IPS DF 6.9 (cell line): ENCODE measurements around the gene SUPV3L1.

Source experiments
- DNase-seq: peaks from one replicate; pipeline ENCODE4 v3.0.0-alpha.2; 2013; ENCODE audit warnings: low read depth, low spot score
- H3K27ac ChIP-seq: one replicate; pipeline ENCODE4 v1.5.1; 2013; ENCODE audit warnings: low read length, control low read depth
- H3K27me3 ChIP-seq: 2 replicates; pipeline ENCODE4 v1.6.1; 2013; ENCODE audit warnings: mild to moderate bottlenecking, low read length; ENCODE audit not compliant: control insufficient read depth, insufficient read depth
- H3K36me3 ChIP-seq: 2 replicates; pipeline ENCODE4 v1.6.1; 2013; ENCODE audit warnings: low read length; ENCODE audit not compliant: control insufficient read depth, insufficient read depth
- H3K4me1 ChIP-seq: 2 replicates; pipeline ENCODE4 v1.6.1; 2013; ENCODE audit warnings: low read length; ENCODE audit not compliant: control insufficient read depth, insufficient read depth
- H3K4me3 ChIP-seq: 2 replicates; pipeline ENCODE4 v1.5.1; 2013; ENCODE audit warnings: mild to moderate bottlenecking, low read length
- H3K9me3 ChIP-seq: 2 replicates; pipeline ENCODE4 v1.6.1; 2013; ENCODE audit warnings: low read length, inconsistent platforms; ENCODE audit not compliant: control insufficient read depth, insufficient read depth
- WGBS: extraction: QIAGEN DNeasy Blood & Tissue Kit; methylation state at CpG from one replicate; pipeline ENCODE4 v1.1.7; 2013; ENCODE audit warnings: mixed read lengths, missing lambda C conversion rate; ENCODE audit not compliant: insufficient read length, insufficient coverage; 5-methylcytosine and 5-hydroxymethylcytosine counted together

SUPV3L1 gene

GRCh38 chr10:69201045-69201444, 21.0 kb downstream of the SUPV3L1 start:
- Histone ChIP-seq H3K27me3 (no peaks in the 10 kb centered on the region), H3K4me1 (no peaks in the 10 kb centered on the region), H3K27ac (no peak overlapping the region), H3K36me3 (peaks cover 3% of the 10 kb centered on the region; the same call in 1 of the 2 replicates), H3K4me3 (no peak overlapping the region), H3K9me3 (no peaks in the 10 kb centered on the region)
- no peak for DNase-seq
- WGBS = no CpG with 5 or more reads among the region's 2 CpGs

DNA sequence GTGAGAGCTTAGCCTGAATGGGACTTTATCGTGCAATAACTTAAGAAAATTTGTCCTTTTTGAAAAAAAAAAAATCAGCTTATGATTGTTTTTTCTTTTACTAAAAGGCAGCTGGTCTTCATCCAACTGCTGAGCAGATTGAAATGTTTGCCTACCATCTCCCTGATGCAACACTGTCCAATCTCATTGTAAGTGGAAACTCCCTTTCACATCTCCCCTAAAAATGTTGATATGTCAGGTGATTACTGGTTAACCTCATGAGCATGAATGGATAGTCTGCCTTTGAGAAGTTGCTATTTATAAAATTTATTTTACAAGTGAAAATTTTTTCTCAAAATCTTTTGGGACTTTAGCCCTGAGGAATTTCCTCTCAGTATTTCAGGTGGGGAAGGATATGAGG, 22.3 kb downstream of the SUPV3L1 start:
- no peaks in the 10 kb centered on the region for H3K27me3 ChIP-seq
- no peak for DNase-seq
- peaks cover 3% of the 10 kb centered on the region; the same call in 1 of the 2 replicates for H3K36me3 ChIP-seq
- H3K4me1 ChIP-seq = no peaks in the 10 kb centered on the region
- no peaks in the 10 kb centered on the region for H3K9me3 ChIP-seq
- no CpG with 5 or more reads among the region's 1 CpG for WGBS
- no peak overlapping the region for H3K27ac ChIP-seq
- no peak overlapping the region for H3K4me3 ChIP-seq

DNA sequence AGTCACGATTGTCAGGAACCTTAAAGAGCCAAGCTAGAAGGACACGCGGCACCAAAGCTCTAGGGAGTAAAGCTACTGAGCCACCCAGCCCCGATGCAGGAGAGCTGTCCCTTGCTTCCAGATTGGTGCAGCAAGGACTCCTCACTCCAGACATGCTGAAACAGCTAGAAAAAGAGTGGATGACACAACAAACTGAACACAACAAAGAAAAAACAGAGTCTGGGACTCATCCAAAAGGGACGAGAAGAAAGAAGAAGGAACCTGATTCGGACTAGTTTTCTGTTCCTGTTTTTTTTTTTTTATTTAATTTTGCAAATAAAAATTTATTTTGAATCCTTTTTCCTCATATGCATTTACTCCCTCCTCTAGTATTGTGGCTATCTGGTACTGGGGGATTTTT, 28.7 kb downstream of the SUPV3L1 start:
- DNase-seq = no peak
- Histone ChIP-seq H3K4me1 (no peaks in the 10 kb centered on the region), H3K4me3 (no peak overlapping the region), H3K27ac (no peak overlapping the region), H3K9me3 (no peaks in the 10 kb centered on the region), H3K27me3 (no peaks in the 10 kb centered on the region), H3K36me3 (peaks cover 4% of the 10 kb centered on the region; the same call in 1 of the 2 replicates)
- no CpG with 5 or more reads among the region's 6 CpGs for WGBS

DNA sequence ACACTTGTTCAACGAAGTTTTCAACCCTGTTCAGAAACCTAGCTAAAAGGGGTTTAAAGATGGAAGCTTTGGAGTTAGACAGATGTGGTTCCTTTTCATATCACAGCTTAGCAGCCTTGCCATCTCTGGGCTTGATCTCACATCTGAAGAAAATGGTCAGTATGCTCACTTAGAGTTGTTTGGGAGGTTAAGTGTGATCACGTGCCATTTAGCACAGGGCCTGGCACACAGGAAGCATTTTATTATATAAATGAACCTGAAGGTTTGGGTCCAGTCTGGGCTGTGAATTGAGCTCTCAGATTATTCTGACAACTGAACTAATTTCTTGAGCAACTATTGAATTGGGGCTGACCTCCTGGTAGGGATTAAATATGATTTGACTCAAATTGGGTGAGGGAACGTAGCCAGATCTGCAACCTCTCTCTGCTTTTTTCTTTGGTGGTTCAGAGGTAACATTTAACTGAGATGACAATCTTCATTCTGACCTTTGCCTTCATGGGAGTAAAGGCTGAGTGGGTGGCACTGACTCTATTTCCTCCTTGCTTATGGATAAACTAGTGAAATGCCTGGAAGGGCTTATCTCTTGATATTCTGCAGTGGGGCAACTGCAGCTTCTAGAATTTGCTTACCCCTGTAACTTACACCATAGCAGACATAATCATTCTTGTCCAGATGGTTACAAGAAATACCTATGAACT, 29.9 kb downstream of the SUPV3L1 start:
- Histone ChIP-seq H3K4me3 (no peak overlapping the region), H3K36me3 (peaks cover 4% of the 10 kb centered on the region; the same call in 1 of the 2 replicates), H3K9me3 (no peaks in the 10 kb centered on the region), H3K4me1 (no peaks in the 10 kb centered on the region), H3K27ac (no peak overlapping the region), H3K27me3 (no peaks in the 10 kb centered on the region)
- DNase-seq = no peak
- no CpG with 5 or more reads among the region's 3 CpGs for WGBS

- no CpG with 5 or more reads among the region's 2 CpGs for WGBS
- H3K4me3 ChIP-seq = no peak overlapping the region
- H3K27me3 ChIP-seq = no peaks in the 10 kb centered on the region
- DNase-seq = no peak
- no peaks in the 10 kb centered on the region for H3K4me1 ChIP-seq
- H3K27ac ChIP-seq = no peak overlapping the region
- H3K36me3 ChIP-seq = peaks cover 4% of the 10 kb centered on the region; the same call in 1 of the 2 replicates
- no peaks in the 10 kb centered on the region for H3K9me3 ChIP-seq
Observed at GRCh38 chr10:69211104-69211503, 31.1 kb downstream of the SUPV3L1 start.

- WGBS = no CpG with 5 or more reads among the region's 3 CpGs
- H3K4me1 ChIP-seq = no peaks in the 10 kb centered on the region
- DNase-seq = no peak
- H3K36me3 ChIP-seq = peaks cover 4% of the 10 kb centered on the region; the same call in 1 of the 2 replicates
- no peak overlapping the region for H3K4me3 ChIP-seq
- H3K9me3 ChIP-seq = no peaks in the 10 kb centered on the region
- no peaks in the 10 kb centered on the region for H3K27me3 ChIP-seq
- H3K27ac ChIP-seq = no peak overlapping the region
Observed at GRCh38 chr10:69211524-69211923, 31.5 kb downstream of the SUPV3L1 start.

DNA sequence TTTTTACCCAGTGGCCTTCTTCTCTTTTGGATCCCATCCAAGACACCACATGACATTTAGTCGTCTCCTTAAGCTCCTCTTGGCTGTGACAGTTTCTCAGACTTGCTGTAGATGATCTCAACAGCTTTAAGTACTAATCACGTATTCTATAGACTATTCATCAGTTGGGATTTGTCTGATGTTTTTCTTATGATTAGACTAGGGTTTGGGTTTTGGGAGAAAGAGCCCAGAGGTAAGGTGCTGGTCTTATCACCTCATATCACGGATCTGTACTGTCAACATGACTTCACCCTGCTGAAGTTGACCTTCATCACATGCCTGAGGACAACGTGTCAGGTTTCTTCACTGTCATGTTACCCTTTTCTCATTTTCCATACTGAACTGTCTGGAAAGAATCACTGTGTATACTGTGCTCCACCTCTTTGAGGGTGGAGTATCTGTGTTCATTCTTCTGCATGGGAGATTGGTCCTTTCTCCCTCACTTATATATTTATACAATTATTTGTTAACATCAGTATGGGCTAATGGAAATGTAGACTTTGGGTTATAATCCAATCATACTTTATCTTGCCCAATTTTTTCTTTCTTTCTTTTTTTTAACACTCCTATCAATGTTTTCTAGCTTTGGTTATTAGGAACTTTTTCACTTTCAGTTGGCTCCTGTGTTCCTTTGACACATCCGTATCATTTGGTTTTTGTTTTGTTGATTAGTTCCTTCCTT, 33.7 kb downstream of the SUPV3L1 start:
- H3K4me3 ChIP-seq = no peak overlapping the region
- WGBS = no CpG with 5 or more reads among the region's 5 CpGs
- no peaks in the 10 kb centered on the region for H3K9me3 ChIP-seq
- no peaks in the 10 kb centered on the region for H3K27me3 ChIP-seq
- H3K4me1 ChIP-seq = no peaks in the 10 kb centered on the region
- DNase-seq = no peak
- no peak overlapping the region for H3K27ac ChIP-seq
- H3K36me3 ChIP-seq = no peaks in the 10 kb centered on the region

DNA sequence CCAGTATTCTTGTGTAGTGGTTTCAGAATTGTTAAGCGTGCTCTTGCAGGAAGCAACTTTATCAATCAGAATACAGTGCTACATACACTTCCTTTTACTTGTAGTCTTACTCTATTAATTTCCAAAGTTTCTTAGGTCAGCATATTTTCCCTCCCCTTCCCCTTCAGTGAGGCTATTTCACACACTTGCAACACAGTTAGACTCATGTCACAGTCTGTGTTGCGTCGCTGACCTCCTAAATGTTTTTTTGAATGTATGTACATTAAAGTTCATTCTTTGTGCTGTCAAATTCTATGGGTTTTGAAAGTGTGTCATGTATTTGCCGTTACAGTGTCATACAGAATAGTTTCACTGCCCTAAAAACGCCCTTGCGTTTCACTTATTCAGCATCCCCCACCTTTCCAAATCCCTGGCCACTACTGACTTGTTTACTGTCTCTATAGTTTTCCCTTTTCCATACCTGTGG, 34.7 kb downstream of the SUPV3L1 start:
- WGBS = no CpG with 5 or more reads among the region's 6 CpGs
- Histone ChIP-seq H3K27ac (no peak overlapping the region), H3K4me1 (no peaks in the 10 kb centered on the region), H3K36me3 (no peaks in the 10 kb centered on the region), H3K4me3 (no peak overlapping the region), H3K9me3 (no peaks in the 10 kb centered on the region), H3K27me3 (no peaks in the 10 kb centered on the region)
- no peak for DNase-seq

- no CpG with 5 or more reads among the region's 10 CpGs for WGBS
- no peaks in the 10 kb centered on the region for H3K27me3 ChIP-seq
- H3K4me3 ChIP-seq = no peak overlapping the region
- H3K9me3 ChIP-seq = no peaks in the 10 kb centered on the region
- H3K27ac ChIP-seq = no peak overlapping the region
- DNase-seq = no peak
- H3K36me3 ChIP-seq = no peaks in the 10 kb centered on the region
- H3K4me1 ChIP-seq = no peaks in the 10 kb centered on the region
Observed at GRCh38 chr10:69215405-69216171, 35.6 kb downstream of the SUPV3L1 start.

- no peaks in the 10 kb centered on the region for H3K27me3 ChIP-seq
- no peaks in the 10 kb centered on the region for H3K4me1 ChIP-seq
- DNase-seq = no peak
- WGBS = no CpG with 5 or more reads among the region's 11 CpGs
- H3K4me3 ChIP-seq = no peak overlapping the region
- no peaks in the 10 kb centered on the region for H3K36me3 ChIP-seq
- H3K9me3 ChIP-seq = no peaks in the 10 kb centered on the region
- no peak overlapping the region for H3K27ac ChIP-seq
Observed at GRCh38 chr10:69216577-69217118, 36.6 kb downstream of the SUPV3L1 start.
